GM06990 (cell line): ENCODE data around the gene IL9R.
"Not testable (repeated sequence)": the region's sequence is repeated elsewhere in the genome, so short reads cannot be mapped to it uniquely, and the experiment has no call there.

Experiments
- DNase-seq: peaks from one replicate; pipeline ENCODE4 v3.0.0-alpha.2; 2011; ENCODE audit not compliant: insufficient read length; ENCODE audit errors: extremely low read depth
- H3K27me3 ChIP-seq: replicated peaks from 2 replicates; pipeline ENCODE4 v1.6.0; 2011; ENCODE audit warnings: low read length; ENCODE audit not compliant: control insufficient read depth, insufficient read depth
- H3K36me3 ChIP-seq: 2 replicates; pipeline ENCODE4 v1.5.1; 2011; ENCODE audit warnings: low read length; ENCODE audit not compliant: control insufficient read depth, insufficient read depth
- H3K4me3 ChIP-seq: replicated peaks from 2 replicates; pipeline ENCODE4 v1.5.1; 2011; ENCODE audit warnings: low read depth, mild to moderate bottlenecking, control low read depth, low read length

Gene IL9R

GRCh38 chrX:156019846-156020245 is 22.4 kb downstream of the IL9R start:
- DNase-seq, H3K4me3 ChIP-seq, H3K36me3 ChIP-seq, H3K27me3 ChIP-seq: not testable (repeated sequence)

GRCh38 chrX:156023002-156023401 is 25.5 kb downstream of the IL9R start:
- not testable (repeated sequence) for H3K36me3 ChIP-seq, DNase-seq, H3K27me3 ChIP-seq, H3K4me3 ChIP-seq

GRCh38 chrX:156024949-156025492 is 27.5 kb downstream of the IL9R start:
- not testable (repeated sequence) for H3K27me3 ChIP-seq, H3K4me3 ChIP-seq, H3K36me3 ChIP-seq, DNase-seq

- H3K36me3 ChIP-seq, DNase-seq, H3K4me3 ChIP-seq, H3K27me3 ChIP-seq: not testable (repeated sequence)
These were observed 31.2 kb downstream of the IL9R start for GRCh38 chrX:156028653-156029237.

GRCh38 chrX:156029296-156029695 is 31.8 kb downstream of the IL9R start:
- not testable (repeated sequence) for H3K27me3 ChIP-seq, H3K36me3 ChIP-seq, H3K4me3 ChIP-seq, DNase-seq

GRCh38 chrX:156029707-156030442 is 32.4 kb downstream of the IL9R start:
- not testable (repeated sequence) for DNase-seq, H3K36me3 ChIP-seq, H3K27me3 ChIP-seq, H3K4me3 ChIP-seq

GRCh38 chrX:156030474-156030873 is 33.0 kb downstream of the IL9R start:
- not testable (repeated sequence) for H3K36me3 ChIP-seq, H3K27me3 ChIP-seq, H3K4me3 ChIP-seq, DNase-seq
